Peyer's patch (tissue), 4 donors: ENCODE measurements around the gene RBBP4.

Source experiments
- CTCF ChIP-seq, 6 experiments: fragments of 450-650 bp in 4 of 6; fragments of 200-600 bp in 2 of 6; sonication (generic) in 1 of 6; IDR thresholded peaks; one replicate each; pipeline ENCODE4 v1.5.1; 2017 to 2019; ENCODE audit warnings: antibody characterized with exemption in 6 of 6, mild to moderate bottlenecking in 3 of 6, moderate library complexity in 1 of 6
- POLR2A ChIP-seq, 2 donors: fragments of 450-650 bp; IDR thresholded peaks; one replicate each; pipeline ENCODE4 v1.5.1; 2017; ENCODE audit warnings: antibody characterized with exemption in 2 of 2, mild to moderate bottlenecking in 2 of 2, moderate library complexity in 2 of 2

- TF ChIP-seq CTCF (IDR thresholded peaks at IDR 0.05) (no peak), POLR2A (IDR thresholded peaks at IDR 0.05) (no peak)
Observed at GRCh38 chr1:32632829-32633228, 18.2 kb upstream of the RBBP4 start.
